K562 (cell line): Measurements from ENCODE around the gene PTBP3. TPM values are rescaled to one million over a fixed set of nuclear protein-coding genes. Genes with fewer than 3 reads are reported as not detected.

Experiments used
- ATAC-seq: fragments of 200-7000 bp; cut with Tn5 transposase; 3 replicates; pipeline ENCODE4 v1.9.1; 2020; ENCODE audit warnings: moderate library complexity
- BruUV-seq: library from RNA; stranded (reverse); fragments of 400-500 nt; replicated peaks from 2 replicates; lab custom pipeline; 2021; lab: Mats Ljungman, UMichigan
- CTCF ChIA-PET: fragments of 300-600 bp; formaldehyde crosslinking; extraction: SDS; loops from one replicate; lab custom pipeline; 2021; ENCODE audit warnings: low intra/inter-chr PET ratio; lab: Yijun Ruan, JAX
- POLR2A ChIA-PET: fragments of 300-600, 350-650 bp; sonication (Branson Sonifier 250); formaldehyde crosslinking; extraction: SDS; loops from one replicate; lab custom pipeline; 2021; ENCODE audit warnings: antibody characterized with exemption, inconsistent platforms; lab: Yijun Ruan, JAX
- DNase-seq, 4 experiments: peaks; one replicate each; pipeline versions ENCODE4 v3.0.0 to v3.0.0-alpha.2; 2011 to 2018; ENCODE audit warnings: low spot score in 3 of 4, mixed read lengths in 3 of 4; ENCODE audit errors: extremely low read depth in 1 of 4
- FAIRE-seq: peaks from 2 replicates; lab custom pipeline; 2011; peaks lifted over from hg19 to GRCh38; lab: Jason Lieb, UNC
- H2AFZ ChIP-seq: 2 replicates; pipeline ENCODE4 v1.6.0; 2011; ENCODE audit warnings: low read depth, low read length, control low read depth, inconsistent platforms
- H3K27ac ChIP-seq: fragments of 200-600 bp; 3 replicates; pipeline ENCODE4 v1.8.0; 2011; ENCODE audit warnings: low read depth, mild to moderate bottlenecking, control low read depth, inconsistent platforms, low read length, moderate library complexity, mixed read lengths; ENCODE audit errors: extremely low read depth
- H3K27me3 ChIP-seq, 2 experiments: fragments of 300-600 bp in 1 of 2; 2 replicates in 1 of 2; 3 replicates in 1 of 2; pipeline versions ENCODE4 v1.6.0 to v1.8.0; 2011; ENCODE audit warnings: inconsistent platforms in 2 of 2, low read length in 2 of 2, mild to moderate bottlenecking in 1 of 2, mixed read lengths in 1 of 2, moderate library complexity in 1 of 2; ENCODE audit not compliant: control insufficient read depth in 2 of 2, insufficient read depth in 2 of 2
- H3K36me3 ChIP-seq: fragments of 300-600 bp; 3 replicates; pipeline ENCODE4 v1.8.0; 2011; ENCODE audit warnings: mild to moderate bottlenecking, low read length, inconsistent platforms; ENCODE audit not compliant: control insufficient read depth, insufficient read depth
- H3K4me1 ChIP-seq, 2 experiments: fragments of 200-600 bp in 1 of 2; replicated peaks in 1 of 2; 2 replicates in 1 of 2; 3 replicates in 1 of 2; pipeline versions ENCODE4 v1.5.1 to v1.8.0; 2011; ENCODE audit warnings: inconsistent platforms in 2 of 2, low read length in 2 of 2, mild to moderate bottlenecking in 1 of 2, mixed read lengths in 1 of 2, moderate library complexity in 1 of 2; ENCODE audit not compliant: control insufficient read depth in 2 of 2, insufficient read depth in 2 of 2
- H3K4me2 ChIP-seq: 2 replicates; pipeline ENCODE4 v1.6.1; 2011; ENCODE audit warnings: low read length, control low read depth, inconsistent platforms, mixed read lengths; ENCODE audit not compliant: insufficient read depth
- H3K4me3 ChIP-seq: fragments of 200-600 bp; sonication (generic), shearing (Covaris generic); 2 replicates; pipeline ENCODE4 v1.5.1; 2016; ENCODE audit warnings: control low read depth, inconsistent platforms
- H3K79me2 ChIP-seq: fragments of 200-600 bp; 3 replicates; pipeline ENCODE4 v1.8.0; 2011; ENCODE audit warnings: low read length, inconsistent platforms; ENCODE audit not compliant: control insufficient read depth, insufficient read depth
- H3K9ac ChIP-seq, 2 experiments: 2 replicates each; pipeline versions ENCODE4 v1.6.0 to v1.6.1; 2011; ENCODE audit warnings: low read depth in 2 of 2, low read length in 2 of 2, control low read depth in 1 of 2, inconsistent platforms in 1 of 2, mild to moderate bottlenecking in 1 of 2, mixed read lengths in 1 of 2; ENCODE audit not compliant: insufficient read depth in 1 of 2
- H3K9me1 ChIP-seq: one replicate; pipeline ENCODE4 v1.6.0; 2011; ENCODE audit warnings: inconsistent platforms, mild to moderate bottlenecking, low read length, moderate library complexity; ENCODE audit not compliant: control insufficient read depth, insufficient read depth
- H3K9me3 ChIP-seq: replicated peaks from 2 replicates; pipeline ENCODE4 v1.5.1; 2011; ENCODE audit warnings: low read depth, low read length, inconsistent platforms; ENCODE audit not compliant: control insufficient read depth, insufficient read depth
- H4K20me1 ChIP-seq: replicated peaks from 2 replicates; pipeline ENCODE4 v1.6.1; 2011; ENCODE audit warnings: low read length, inconsistent platforms, mixed read lengths; ENCODE audit not compliant: control insufficient read depth, insufficient read depth
- PRDM10 ChIP-seq: fragments of 450-650 bp; IDR thresholded peaks from 2 replicates; pipeline ENCODE4 v1.6.1; 2018; ENCODE audit not compliant: partially characterized antibody
- WGBS: fragments of 100-300 bp; shearing (Covaris generic); methylation state at CpG from one replicate; pipeline ENCODE4 v1.1.6; 2016; ENCODE audit warnings: low coverage, mixed read lengths; ENCODE audit not compliant: insufficient coverage; ENCODE audit errors: missing lambda C conversion rate; 5-methylcytosine and 5-hydroxymethylcytosine counted together
- in situ Hi-C: fragments of 300-500 bp; cut with MboI; formaldehyde crosslinking; loops from 4 replicates; pipeline ENCODE4 v1.15.0; 2018; ENCODE audit warnings: inconsistent platforms, mixed read lengths
- intact Hi-C: fragments of 100-400 bp; cut with micrococcal nuclease; formaldehyde crosslinking; loops from 2 replicates; pipeline ENCODE4 v1.14.2; 2022
- polyA plus RNA-seq, 8 experiments: library from polyadenylated mRNA; depleted of rRNA in 4 of 8; stranded (reverse) in 5 of 8; unstranded in 3 of 8; fragments of >200 nt; fragmentation: Nextera tagmentation in 2 of 8; fragmentation: Illumina TruSeq in 1 of 8; extraction: Ambion mirVana in 2 of 8; extraction: Trizol in 1 of 8; gene quantifications; 2 replicates each; pipeline versions ENCODE4 v1.2.1 to v1.2.3, GENCODE V29; 2011 to 2014; ENCODE audit warnings: inconsistent platforms in 1 of 8, missing spikeins in 1 of 8
- total RNA-seq, 7 experiments: library from RNA; depleted of rRNA in 6 of 7; stranded (reverse); fragments of >200 nt in 6 of 7; fragmentation: Illumina TruSeq in 2 of 7; extraction: Trizol in 2 of 7; gene quantifications; 2 replicates each; pipeline versions ENCODE4 v1.2.1 to v1.2.3, GENCODE V29; 2011 to 2021; ENCODE audit warnings: low replicate concordance in 1 of 7
- TF ChIP-seq, protein P1 (sequence below): sonication (generic); formaldehyde crosslinking; IDR thresholded peaks from 2 replicates; pipeline ENCODE4 v1.8.0; 2023; ENCODE audit warnings: mild to moderate bottlenecking, missing genetic modification reagents

The PTBP3 gene
- total and polyA plus RNA-seq, 9 of the 15 experiments (the other 6 are each of a cell fraction or from before 2014, with no cell fraction given): 22.4 to 132 (median 68.0) TPM

DNA sequence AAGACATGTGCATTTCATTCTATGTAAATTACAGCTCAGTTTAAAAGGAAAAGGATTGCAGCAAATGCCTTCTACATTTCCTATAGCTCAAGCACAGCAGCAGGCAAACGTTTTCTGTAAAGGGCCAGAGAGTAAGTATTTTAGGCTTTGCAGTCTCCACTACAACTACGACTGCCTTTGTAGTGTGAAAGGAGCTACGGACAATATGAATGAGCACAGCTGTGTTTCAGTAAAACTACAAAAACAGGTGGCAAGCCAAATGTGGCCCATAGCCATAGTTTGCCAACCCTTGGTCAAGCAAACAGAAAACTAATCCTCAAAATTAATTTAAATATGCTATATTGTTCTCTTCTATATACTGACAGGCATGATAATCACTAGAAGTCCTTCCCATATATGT lies 7.2 kb downstream of the PTBP3 start:
- BruUV-seq: no TSS peak
- ChIA-PET CTCF (no interaction called here), POLR2A (interaction anchor here (0.8 to 3.1 kb wide), 2 partner anchors 12 to 213 kb away, joined by 3 to 19 read pairs; no protein-coding TSS in a partner anchor)
- Histone ChIP-seq H3K9me3 (no peaks in the 10 kb centered on the region; the same call in 1 of the 2 replicates), H3K27me3 (no peaks in the 10 kb centered on the region), H4K20me1 (no peaks in the 10 kb centered on the region), H3K9ac (no peak overlapping the region), H3K36me3 (peaks cover 28% of the 10 kb centered on the region; the same call in 2 of the 3 replicates), H3K9me1 (no peaks in the 10 kb centered on the region), H3K4me3 (no peak overlapping the region), H3K4me1 (peaks cover 8 to 15% of the 10 kb centered on the region in 2 experiments; a peak in 3 of 5 replicates), H2AFZ (no peak overlapping the region), H3K4me2 (no peak overlapping the region), H3K27ac (peak overlapping the region; percentile 41; the same call in 1 of the 3 replicates), H3K79me2 (peaks cover 99% of the 10 kb centered on the region)
- no peak for FAIRE-seq
- ATAC-seq: peak; percentile 1; the same call in 1 of the 3 replicates
- no peak for DNase-seq
- 55% methylated on average over 3 of the region's 3 CpGs for WGBS
- in situ Hi-C loops (no loop called here), intact Hi-C loops (no loop called here)
- TF ChIP-seq, protein P1, sequence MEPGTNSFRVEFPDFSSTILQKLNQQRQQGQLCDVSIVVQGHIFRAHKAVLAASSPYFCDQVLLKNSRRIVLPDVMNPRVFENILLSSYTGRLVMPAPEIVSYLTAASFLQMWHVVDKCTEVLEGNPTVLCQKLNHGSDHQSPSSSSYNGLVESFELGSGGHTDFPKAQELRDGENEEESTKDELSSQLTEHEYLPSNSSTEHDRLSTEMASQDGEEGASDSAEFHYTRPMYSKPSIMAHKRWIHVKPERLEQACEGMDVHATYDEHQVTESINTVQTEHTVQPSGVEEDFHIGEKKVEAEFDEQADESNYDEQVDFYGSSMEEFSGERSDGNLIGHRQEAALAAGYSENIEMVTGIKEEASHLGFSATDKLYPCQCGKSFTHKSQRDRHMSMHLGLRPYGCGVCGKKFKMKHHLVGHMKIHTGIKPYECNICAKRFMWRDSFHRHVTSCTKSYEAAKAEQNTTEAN: no peak
- no peak for TF ChIP-seq PRDM10
